ENCODE data around the gene CXCR1. TPM values are rescaled to one million over a fixed set of nuclear protein-coding genes. Genes with fewer than 3 reads are reported as not detected.

The CXCR1 gene
- total RNA-seq, 1 experiment from 2014 or later, result not detected

DNA sequence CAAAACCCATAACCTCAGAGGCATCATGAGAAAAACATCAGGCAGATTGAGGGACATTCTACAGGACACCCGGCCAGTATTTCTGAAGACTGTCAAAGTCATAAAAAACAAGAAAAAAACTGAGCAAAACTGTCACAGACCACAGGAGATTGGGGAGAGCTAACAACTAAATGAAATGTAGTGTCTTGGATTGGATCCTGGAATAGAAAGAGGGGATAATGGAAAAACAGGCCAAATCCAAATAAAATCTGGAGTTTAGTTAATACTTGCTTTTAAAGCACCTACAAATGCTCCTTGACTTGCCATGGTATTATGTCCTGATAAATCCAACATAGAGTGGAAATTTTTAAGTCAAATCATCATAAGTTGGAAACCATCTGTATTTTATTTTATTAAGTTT, 17.6 kb upstream of the CXCR1 start:
- H3K27ac ChIP-seq (ENCODE audit: insufficient read length, low read depth, low read length), result no peak overlapping the region
- H3K4me2 ChIP-seq (ENCODE audit: insufficient read depth, insufficient read length, low read length), result no peak overlapping the region
- H3K4ac ChIP-seq (ENCODE audit: low read depth, low read length), result no peak overlapping the region
- no peaks in the 10 kb centered on the region; a peak in 1 of 7 replicates for H3K36me3 Mint-ChIP-seq (ENCODE audit: insufficient read depth in 1 of 3, low read depth in 3 of 3)
- H2BK5ac ChIP-seq (ENCODE audit: insufficient read length, low read length), result no peak overlapping the region
- H3K27ac Mint-ChIP-seq, result no peak overlapping the region
- TF ChIP-seq, protein P1, sequence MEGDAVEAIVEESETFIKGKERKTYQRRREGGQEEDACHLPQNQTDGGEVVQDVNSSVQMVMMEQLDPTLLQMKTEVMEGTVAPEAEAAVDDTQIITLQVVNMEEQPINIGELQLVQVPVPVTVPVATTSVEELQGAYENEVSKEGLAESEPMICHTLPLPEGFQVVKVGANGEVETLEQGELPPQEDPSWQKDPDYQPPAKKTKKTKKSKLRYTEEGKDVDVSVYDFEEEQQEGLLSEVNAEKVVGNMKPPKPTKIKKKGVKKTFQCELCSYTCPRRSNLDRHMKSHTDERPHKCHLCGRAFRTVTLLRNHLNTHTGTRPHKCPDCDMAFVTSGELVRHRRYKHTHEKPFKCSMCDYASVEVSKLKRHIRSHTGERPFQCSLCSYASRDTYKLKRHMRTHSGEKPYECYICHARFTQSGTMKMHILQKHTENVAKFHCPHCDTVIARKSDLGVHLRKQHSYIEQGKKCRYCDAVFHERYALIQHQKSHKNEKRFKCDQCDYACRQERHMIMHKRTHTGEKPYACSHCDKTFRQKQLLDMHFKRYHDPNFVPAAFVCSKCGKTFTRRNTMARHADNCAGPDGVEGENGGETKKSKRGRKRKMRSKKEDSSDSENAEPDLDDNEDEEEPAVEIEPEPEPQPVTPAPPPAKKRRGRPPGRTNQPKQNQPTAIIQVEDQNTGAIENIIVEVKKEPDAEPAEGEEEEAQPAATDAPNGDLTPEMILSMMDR (conservative IDR thresholded peaks at IDR 0.05), result no peak
- H3K27me3 ChIP-seq (ENCODE audit: insufficient read depth, low read length), result no peaks in the 10 kb centered on the region
- H4K20me1 ChIP-seq (ENCODE audit: control insufficient read depth, insufficient read depth, insufficient read length), result no peaks in the 10 kb centered on the region
- no peak overlapping the region for H3T11ph ChIP-seq (ENCODE audit: low read length)
- no peaks in the 10 kb centered on the region for H3K23me2 ChIP-seq (ENCODE audit: insufficient read length, low read depth, low read length, poor library complexity, severe bottlenecking)
- no peak overlapping the region for H3K14ac ChIP-seq (ENCODE audit: insufficient read depth, low read length)
- WGBS (ENCODE audit: extremely low coverage, insufficient read length, low lambda C conversion rate), result no CpG with 5 or more reads among the region's 1 CpG
- H2BK15ac ChIP-seq (ENCODE audit: low read depth, low read length), result no peak overlapping the region
- H3K9me3 Mint-ChIP-seq, result peaks cover 4 to 5% of the 10 kb centered on the region in 2 experiments
- peaks cover 3% of the 10 kb centered on the region; the same call in 1 of the 2 replicates for H3K4me1 ChIP-seq (ENCODE audit: insufficient read depth, low read length)
- no peak overlapping the region for H3K23ac ChIP-seq (ENCODE audit: insufficient read length, low read depth, low read length)
- H2BK20ac ChIP-seq (ENCODE audit: low read depth, low read length, poor library complexity, severe bottlenecking), result no peak overlapping the region
- no peak overlapping the region for H3K9ac ChIP-seq (ENCODE audit: extremely low read depth, insufficient read length, low read length)
- no peaks in the 10 kb centered on the region for H3K79me1 ChIP-seq (ENCODE audit: insufficient read depth, low read depth, low read length, poor library complexity, severe bottlenecking)
- H4K5ac ChIP-seq (ENCODE audit: insufficient read length, low read depth, low read length), result no peak overlapping the region
- H2BK12ac ChIP-seq (ENCODE audit: insufficient read length, low read depth, low read length), result no peak overlapping the region
- H3K56ac ChIP-seq (ENCODE audit: insufficient read length, low read depth, low read length), result no peak overlapping the region
- no peak overlapping the region for H3K18ac ChIP-seq (ENCODE audit: insufficient read length, low read depth, low read length)
- peaks cover 6% of the 10 kb centered on the region in 2 experiments; a peak in 3 of 4 replicates for H3K4me1 Mint-ChIP-seq
- no peaks in the 10 kb centered on the region for H3K79me2 ChIP-seq (ENCODE audit: insufficient read depth, low read length)
- no peak overlapping the region for H2AK5ac ChIP-seq (ENCODE audit: insufficient read length, low read length)
- H2AFZ ChIP-seq (ENCODE audit: low read length), result no peak overlapping the region
- no peak overlapping the region for H4K91ac ChIP-seq (ENCODE audit: insufficient read length, low read depth, low read length)
- no peak overlapping the region for H4K8ac ChIP-seq (replicated peaks; ENCODE audit: insufficient read length, low read depth, low read length)
- DNase-seq, result no peak
- H2BK120ac ChIP-seq (ENCODE audit: low read depth, low read length, poor library complexity, severe bottlenecking), result no peak overlapping the region
- peaks cover 9% of the 10 kb centered on the region for H3K27me3 Mint-ChIP-seq (ENCODE audit: low read depth)
- H3K4me3 Mint-ChIP-seq, result no peak overlapping the region
- H3K9me3 ChIP-seq (ENCODE audit: control insufficient read depth, low read depth, low read length), result no peaks in the 10 kb centered on the region

Measured in H9 (cell line).